ENCODE measurements around the gene DCP1B. TPM values are rescaled to one million over a fixed set of nuclear protein-coding genes. Genes with fewer than 3 reads are reported as not detected.

DCP1B gene
- total RNA-seq, 1 donor = 13.0 TPM

GRCh38 chr12:1993871-1994371, 10.3 kb downstream of the DCP1B start:
- Histone ChIP-seq H3K79me2 (ENCODE audit: insufficient read depth, low read length) (peaks cover 33% of the 10 kb centered on the region), H4K20me1 (ENCODE audit: insufficient read depth, low read length) (peaks cover 9% of the 10 kb centered on the region), H3K4me1 (ENCODE audit: insufficient read depth, low read length) (peaks cover 27% of the 10 kb centered on the region), H3K27me3 (ENCODE audit: insufficient read depth, low read length) (no peaks in the 10 kb centered on the region), H3K4me2 (ENCODE audit: insufficient read depth, low read length) (peak overlapping the region; percentile 4), H2AFZ (ENCODE audit: low read length) (no peak overlapping the region), H3K9me3 (ENCODE audit: low read depth, low read length) (no peaks in the 10 kb centered on the region), H3K4me3 (ENCODE audit: insufficient read depth, low read length) (no peak overlapping the region), H3K36me3 (ENCODE audit: insufficient read depth, low read length) (peaks cover 35% of the 10 kb centered on the region), H3K27ac (ENCODE audit: low read depth, low read length) (peak overlapping the region; percentile 82)
- peak; percentile 11 for DNase-seq (ENCODE audit: insufficient read length, low spot score, missing footprints)
- TF ChIP-seq CTCF (IDR thresholded peaks at IDR 0.05; ENCODE audit: extremely low read depth, low read depth, low read length) = no peak

GRCh38 chr12:1993341-1993740, 10.9 kb downstream of the DCP1B start:
- Histone ChIP-seq H3K4me2 (ENCODE audit: insufficient read depth, low read length) (peak overlapping the region; percentile 12), H3K27ac (ENCODE audit: low read depth, low read length) (peak overlapping the region; percentile 82)

GRCh38 chr12:1992732-1993131, 11.5 kb downstream of the DCP1B start:
- Histone ChIP-seq H4K20me1 (ENCODE audit: insufficient read depth, low read length) (peaks cover 9% of the 10 kb centered on the region), H3K9me3 (ENCODE audit: low read depth, low read length) (peaks cover 1% of the 10 kb centered on the region), H3K27ac (ENCODE audit: low read depth, low read length) (peak overlapping the region; percentile 82), H3K4me1 (ENCODE audit: insufficient read depth, low read length) (peaks cover 27% of the 10 kb centered on the region), H3K36me3 (ENCODE audit: insufficient read depth, low read length) (peaks cover 43% of the 10 kb centered on the region), H3K4me2 (ENCODE audit: insufficient read depth, low read length) (no peak overlapping the region), H3K79me2 (ENCODE audit: insufficient read depth, low read length) (peaks cover 23% of the 10 kb centered on the region), H3K27me3 (ENCODE audit: insufficient read depth, low read length) (no peaks in the 10 kb centered on the region), H2AFZ (ENCODE audit: low read length) (no peak overlapping the region), H3K4me3 (ENCODE audit: insufficient read depth, low read length) (no peak overlapping the region)
- no peak for TF ChIP-seq CTCF (IDR thresholded peaks at IDR 0.05; ENCODE audit: extremely low read depth, low read depth, low read length)
- no peak for DNase-seq (ENCODE audit: insufficient read length, low spot score, missing footprints)

More at GRCh38 chr12:1993341-1993740, 10.9 kb downstream of the DCP1B start:
- Histone ChIP-seq H3K36me3 (ENCODE audit: insufficient read depth, low read length) (peaks cover 37% of the 10 kb centered on the region), H3K79me2 (ENCODE audit: insufficient read depth, low read length) (peaks cover 28% of the 10 kb centered on the region), H3K4me1 (ENCODE audit: insufficient read depth, low read length) (peaks cover 27% of the 10 kb centered on the region), H2AFZ (ENCODE audit: low read length) (no peak overlapping the region), H3K9me3 (ENCODE audit: low read depth, low read length) (no peaks in the 10 kb centered on the region), H4K20me1 (ENCODE audit: insufficient read depth, low read length) (peaks cover 9% of the 10 kb centered on the region), H3K4me3 (ENCODE audit: insufficient read depth, low read length) (no peak overlapping the region), H3K27me3 (ENCODE audit: insufficient read depth, low read length) (no peaks in the 10 kb centered on the region)
- peak; percentile 65 for DNase-seq (ENCODE audit: insufficient read length, low spot score, missing footprints)
- TF ChIP-seq CTCF (IDR thresholded peaks at IDR 0.05; ENCODE audit: extremely low read depth, low read depth, low read length) = no peak

GRCh38 chr12:1989111-1989510, 15.1 kb downstream of the DCP1B start:
- no peak for DNase-seq (ENCODE audit: insufficient read length, low spot score, missing footprints)
- H3K27me3 ChIP-seq (ENCODE audit: insufficient read depth, low read length) = no peaks in the 10 kb centered on the region
- no peak overlapping the region for H3K4me3 ChIP-seq (ENCODE audit: insufficient read depth, low read length)
- H3K27ac ChIP-seq (ENCODE audit: low read depth, low read length) = no peak overlapping the region
- H3K36me3 ChIP-seq (ENCODE audit: insufficient read depth, low read length) = peaks cover 59% of the 10 kb centered on the region
- H3K79me2 ChIP-seq (ENCODE audit: insufficient read depth, low read length) = peaks cover 10% of the 10 kb centered on the region
- H4K20me1 ChIP-seq (ENCODE audit: insufficient read depth, low read length) = peaks cover 9% of the 10 kb centered on the region
- H3K9me3 ChIP-seq (ENCODE audit: low read depth, low read length) = peaks cover 4% of the 10 kb centered on the region
- H3K4me1 ChIP-seq (ENCODE audit: insufficient read depth, low read length) = peaks cover 13% of the 10 kb centered on the region
- no peak overlapping the region for H2AFZ ChIP-seq (ENCODE audit: low read length)
- no peak for TF ChIP-seq CTCF (IDR thresholded peaks at IDR 0.05; ENCODE audit: extremely low read depth, low read depth, low read length)
- H3K4me2 ChIP-seq (ENCODE audit: insufficient read depth, low read length) = no peak overlapping the region

Data from osteoblast (primary cell).